OCI-M2 (cell line): Measurements from ENCODE around the gene PAX5.

ENCODE experiments used
- DNase-seq: peaks from one replicate; lab custom pipeline; 2025; ENCODE audit not compliant: unreplicated experiment; lab: John Stamatoyannopoulos, UW

Gene PAX5

GRCh38 chr9:37037503-37038301 is 3.6 kb upstream of the PAX5 start:
- DNase-seq, result no peak

- no peak for DNase-seq
These were observed 2.9 kb upstream of the PAX5 start for GRCh38 chr9:37036776-37037502.

- no peak for DNase-seq
These were observed 2.3 kb upstream of the PAX5 start for GRCh38 chr9:37036371-37036775.

- DNase-seq, result no peak
These were observed 1.7 kb upstream of the PAX5 start for GRCh38 chr9:37035648-37036370.

- DNase-seq, result no peak
These were observed 1.0 kb upstream of the PAX5 start for GRCh38 chr9:37034938-37035647.

- no peak for DNase-seq
These were observed 353 bp upstream of the PAX5 start for GRCh38 chr9:37034305-37034937.

- DNase-seq, result no peak
These were observed 927 bp downstream of the PAX5 start for GRCh38 chr9:37033141-37033540.

GRCh38 chr9:37032713-37033112 is 1.4 kb downstream of the PAX5 start:
- no peak for DNase-seq

GRCh38 chr9:37031902-37032301 is 2.2 kb downstream of the PAX5 start:
- DNase-seq, result no peak

- no peak for DNase-seq
These were observed 3.0 kb downstream of the PAX5 start for GRCh38 chr9:37031081-37031480.

- DNase-seq, result no peak
These were observed 3.5 kb downstream of the PAX5 start for GRCh38 chr9:37030611-37030939.

- DNase-seq, result no peak
These were observed 4.1 kb downstream of the PAX5 start for GRCh38 chr9:37029776-37030610.

- no peak for DNase-seq
These were observed 4.7 kb downstream of the PAX5 start for GRCh38 chr9:37029304-37029775.

GRCh38 chr9:37028420-37029031 is 5.5 kb downstream of the PAX5 start:
- DNase-seq, result no peak

GRCh38 chr9:37027582-37028419 is 6.3 kb downstream of the PAX5 start:
- peak; percentile 74 for DNase-seq

GRCh38 chr9:37026931-37027581 is 7.0 kb downstream of the PAX5 start:
- no peak for DNase-seq

GRCh38 chr9:37026113-37026930 is 7.7 kb downstream of the PAX5 start:
- DNase-seq, result no peak
